Progenitor cell of endocrine pancreas (in vitro differentiated cells): ENCODE results near the gene MAGI1. TPM values are rescaled to one million over a fixed set of nuclear protein-coding genes. Genes with fewer than 3 reads are reported as not detected.
A peak's percentile ranks its signal among the peaks of the same experiment; 100 is the strongest.

ENCODE experiments used
- DNase-seq: peaks from one replicate; pipeline ENCODE4 v3.0.0; 2021; ENCODE audit warnings: low spot score; ENCODE audit not compliant: unreplicated experiment
- H3K27ac Mint-ChIP-seq: 2 replicates; pipeline ENCODE4 v1.8.0; 2021; ENCODE audit warnings: mild to moderate bottlenecking, moderate library complexity, mixed read lengths
- H3K27me3 Mint-ChIP-seq: 2 replicates; pipeline ENCODE4 v1.8.0; 2021; ENCODE audit warnings: mixed read lengths
- H3K36me3 Mint-ChIP-seq: 2 replicates; pipeline ENCODE4 v1.8.0; 2022; ENCODE audit warnings: mixed read lengths; ENCODE audit not compliant: insufficient read depth
- H3K4me1 Mint-ChIP-seq: 2 replicates; pipeline ENCODE4 v1.8.0; 2021; ENCODE audit warnings: low read depth, mixed read lengths
- H3K4me3 Mint-ChIP-seq: 2 replicates; pipeline ENCODE4 v1.8.0; 2021; ENCODE audit warnings: low read depth, mild to moderate bottlenecking, moderate library complexity, mixed read lengths
- H3K9me3 Mint-ChIP-seq: 2 replicates; pipeline ENCODE4 v1.8.0; 2021; ENCODE audit warnings: low read depth, mixed read lengths
- CTCF ChIP-seq: fragments of 200-600 bp; sonication (generic); IDR thresholded peaks from one replicate; pipeline ENCODE4 v1.5.0; 2021; ENCODE audit warnings: antibody characterized with exemption, mild to moderate bottlenecking; ENCODE audit not compliant: unreplicated experiment
- total RNA-seq: library from RNA; stranded (reverse); gene quantifications from 2 replicates; pipeline ENCODE4 v1.2.1, GENCODE V29; 2021

MAGI1 gene
- total RNA-seq, 1 donor from 2014 or later: 142 TPM

- no peak for DNase-seq
- TF ChIP-seq CTCF: no peak
- H3K4me1 Mint-ChIP-seq: no peaks in the 10 kb centered on the region
- H3K36me3 Mint-ChIP-seq: no peaks in the 10 kb centered on the region
- H3K27me3 Mint-ChIP-seq: no peaks in the 10 kb centered on the region
- no peak overlapping the region for H3K27ac Mint-ChIP-seq
- no peak overlapping the region for H3K4me3 Mint-ChIP-seq
- no peaks in the 10 kb centered on the region for H3K9me3 Mint-ChIP-seq
Measured at GRCh38 chr3:65556934-65557577, 481.7 kb downstream of the MAGI1 start.

- peaks cover 10% of the 10 kb centered on the region for H3K4me1 Mint-ChIP-seq
- no peak overlapping the region for H3K27ac Mint-ChIP-seq
- H3K9me3 Mint-ChIP-seq: no peaks in the 10 kb centered on the region
- H3K4me3 Mint-ChIP-seq: no peak overlapping the region
- H3K27me3 Mint-ChIP-seq: peaks cover 16% of the 10 kb centered on the region
- TF ChIP-seq CTCF: no peak
- no peaks in the 10 kb centered on the region for H3K36me3 Mint-ChIP-seq
- DNase-seq: no peak
Measured at GRCh38 chr3:65552434-65552833, 486.3 kb downstream of the MAGI1 start.

- no peak for TF ChIP-seq CTCF
- Mint-ChIP-seq H3K4me3 (no peak overlapping the region), H3K27ac (no peak overlapping the region), H3K27me3 (peaks cover 16% of the 10 kb centered on the region), H3K36me3 (no peaks in the 10 kb centered on the region), H3K9me3 (no peaks in the 10 kb centered on the region), H3K4me1 (peaks cover 10% of the 10 kb centered on the region)
- DNase-seq: no peak
Measured at GRCh38 chr3:65551945-65552344, 486.8 kb downstream of the MAGI1 start.

- H3K9me3 Mint-ChIP-seq: no peaks in the 10 kb centered on the region
- peaks cover 10% of the 10 kb centered on the region for H3K4me1 Mint-ChIP-seq
- TF ChIP-seq CTCF: no peak
- peaks cover 16% of the 10 kb centered on the region for H3K27me3 Mint-ChIP-seq
- no peak for DNase-seq
- H3K4me3 Mint-ChIP-seq: peak overlapping the region; percentile 20
- no peaks in the 10 kb centered on the region for H3K36me3 Mint-ChIP-seq
- peak overlapping the region; percentile 37 for H3K27ac Mint-ChIP-seq
Measured at GRCh38 chr3:65550137-65550536, 488.6 kb downstream of the MAGI1 start.

- DNase-seq: no peak
- no peaks in the 10 kb centered on the region for H3K36me3 Mint-ChIP-seq
- H3K27ac Mint-ChIP-seq: no peak overlapping the region
- no peak for TF ChIP-seq CTCF
- H3K9me3 Mint-ChIP-seq: no peaks in the 10 kb centered on the region
- peaks cover 10% of the 10 kb centered on the region for H3K4me1 Mint-ChIP-seq
- H3K27me3 Mint-ChIP-seq: peaks cover 16% of the 10 kb centered on the region
- peak overlapping the region; percentile 65 for H3K4me3 Mint-ChIP-seq
Measured at GRCh38 chr3:65549626-65549959, 489.1 kb downstream of the MAGI1 start.
